NCI-H2029 treated with DMSO at 0.1 percent for 48 hours (cell line): ENCODE data around the gene MGLL.

Source experiments
- DNase-seq: peaks from one replicate; lab custom pipeline; 2025; lab: John Stamatoyannopoulos, UW

MGLL gene

GRCh38 chr3:127774647-127775046, 47.7 kb downstream of the MGLL start:
- no peak for DNase-seq

GRCh38 chr3:127773752-127774395, 48.4 kb downstream of the MGLL start:
- DNase-seq, result no peak

- DNase-seq, result no peak
Observed at GRCh38 chr3:127772827-127773751, 49.2 kb downstream of the MGLL start.

- no peak for DNase-seq
Observed at GRCh38 chr3:127772273-127772672, 50.0 kb downstream of the MGLL start.

- DNase-seq, result no peak
Observed at GRCh38 chr3:127771746-127772145, 50.6 kb downstream of the MGLL start.

- DNase-seq, result no peak
Observed at GRCh38 chr3:127770671-127771355, 51.5 kb downstream of the MGLL start.

- DNase-seq, result no peak
Observed at GRCh38 chr3:127769284-127770081, 52.8 kb downstream of the MGLL start.

GRCh38 chr3:127768346-127769008, 53.8 kb downstream of the MGLL start:
- DNase-seq, result no peak

GRCh38 chr3:127767126-127767525, 55.2 kb downstream of the MGLL start:
- DNase-seq, result no peak

- DNase-seq, result no peak
Observed at GRCh38 chr3:127765735-127766134, 56.6 kb downstream of the MGLL start.

- no peak for DNase-seq
Observed at GRCh38 chr3:127764841-127765362, 57.4 kb downstream of the MGLL start.

- DNase-seq, result no peak
Observed at GRCh38 chr3:127764301-127764700, 58.0 kb downstream of the MGLL start.

- no peak for DNase-seq
Observed at GRCh38 chr3:127763816-127764215, 58.5 kb downstream of the MGLL start.

- DNase-seq, result no peak
Observed at GRCh38 chr3:127763337-127763736, 59.0 kb downstream of the MGLL start.

GRCh38 chr3:127762787-127763105, 59.6 kb downstream of the MGLL start:
- DNase-seq, result no peak

GRCh38 chr3:127762077-127762786, 60.1 kb downstream of the MGLL start:
- DNase-seq, result peak; percentile 87

- peak; percentile 91 for DNase-seq
Observed at GRCh38 chr3:127761441-127761801, 60.9 kb downstream of the MGLL start.

- DNase-seq, result no peak
Observed at GRCh38 chr3:127760791-127761440, 61.4 kb downstream of the MGLL start.

- no peak for DNase-seq
Observed at GRCh38 chr3:127760361-127760760, 62.0 kb downstream of the MGLL start.

- no peak for DNase-seq
Observed at GRCh38 chr3:127759826-127760225, 62.5 kb downstream of the MGLL start.
